MM.1S (cell line): ENCODE measurements around the gene ACOX3.

ENCODE experiments used
- DNase-seq: peaks from one replicate; pipeline ENCODE4 v3.0.0-alpha.2; 2015
- H2AFZ ChIP-seq: fragments of 300-600 bp; sonication (generic); 2 replicates; pipeline ENCODE4 v1.6.0; 2016; ENCODE audit warnings: antibody characterized with exemption, low read length
- H3F3A ChIP-seq: fragments of 300-600 bp; sonication (generic); 2 replicates; pipeline ENCODE4 v1.6.1; 2016; ENCODE audit warnings: mild to moderate bottlenecking, antibody characterized with exemption, low read length, moderate library complexity, mixed read lengths; ENCODE audit not compliant: insufficient read depth
- H3K27ac ChIP-seq: fragments of 300-600 bp; sonication (generic); 2 replicates; pipeline ENCODE4 v1.5.1; 2016; ENCODE audit warnings: mild to moderate bottlenecking, low read length
- H3K27me3 ChIP-seq: fragments of 300-600 bp; sonication (generic); replicated peaks from 2 replicates; pipeline ENCODE4 v1.6.0; 2016; ENCODE audit warnings: low read length; ENCODE audit not compliant: insufficient read depth
- H3K36me3 ChIP-seq: fragments of 300-600 bp; sonication (generic); replicated peaks from 2 replicates; pipeline ENCODE4 v1.6.1; 2016; ENCODE audit warnings: mild to moderate bottlenecking, low read length, mixed read lengths; ENCODE audit not compliant: insufficient read depth
- H3K4me1 ChIP-seq: fragments of 300-600 bp; sonication (generic); 2 replicates; pipeline ENCODE4 v1.6.1; 2016; ENCODE audit warnings: low read length, mixed read lengths
- H3K4me2 ChIP-seq: fragments of 300-600 bp; sonication (generic); 2 replicates; pipeline ENCODE4 v1.6.0; 2016; ENCODE audit warnings: low read depth, low read length
- H3K4me3 ChIP-seq: fragments of 300-600 bp; sonication (generic); 2 replicates; pipeline ENCODE4 v1.5.1; 2016; ENCODE audit warnings: low read length, mixed read lengths
- H3K79me2 ChIP-seq: fragments of 300-600 bp; sonication (generic); 2 replicates; pipeline ENCODE4 v1.6.1; 2016; ENCODE audit warnings: mixed run types, low read length, mixed read lengths
- H3K9ac ChIP-seq: fragments of 300-600 bp; sonication (generic); 2 replicates; pipeline ENCODE4 v1.6.1; 2016; ENCODE audit warnings: low read length, mixed read lengths
- H3K9me2 ChIP-seq: fragments of 300-600 bp; sonication (generic); replicated peaks from 2 replicates; pipeline ENCODE4 v1.6.1; 2016; ENCODE audit warnings: mild to moderate bottlenecking, low read length, mixed read lengths; ENCODE audit not compliant: insufficient read depth
- H3K9me3 ChIP-seq: fragments of 300-600 bp; sonication (generic); replicated peaks from 2 replicates; pipeline ENCODE4 v1.6.1; 2016; ENCODE audit warnings: mild to moderate bottlenecking, low read length, mixed read lengths; ENCODE audit not compliant: insufficient read depth
- H4K20me1 ChIP-seq: fragments of 300-600 bp; sonication (generic); 2 replicates; pipeline ENCODE4 v1.6.1; 2016; ENCODE audit warnings: mild to moderate bottlenecking, low read length, moderate library complexity, mixed read lengths; ENCODE audit not compliant: insufficient read depth
- EZH2 ChIP-seq: fragments of 300-600 bp; sonication (generic); optimal IDR thresholded peaks from 2 replicates; pipeline ENCODE3; 2017; ENCODE audit warnings: low read depth, mild to moderate bottlenecking, antibody characterized with exemption, low read length, mixed read lengths
- EZH2phosphoT487 ChIP-seq: fragments of 300-600 bp; sonication (generic); IDR thresholded peaks from 2 replicates; pipeline ENCODE4 v1.6.1; 2018; ENCODE audit warnings: antibody characterized with exemption, low read length
- TF ChIP-seq, protein P1 (sequence below): fragments of 300-600 bp; sonication (generic); IDR thresholded peaks from 2 replicates; pipeline ENCODE4 v1.5.1; 2016; ENCODE audit warnings: antibody characterized with exemption, low read length, mixed read lengths

ACOX3 gene

DNA sequence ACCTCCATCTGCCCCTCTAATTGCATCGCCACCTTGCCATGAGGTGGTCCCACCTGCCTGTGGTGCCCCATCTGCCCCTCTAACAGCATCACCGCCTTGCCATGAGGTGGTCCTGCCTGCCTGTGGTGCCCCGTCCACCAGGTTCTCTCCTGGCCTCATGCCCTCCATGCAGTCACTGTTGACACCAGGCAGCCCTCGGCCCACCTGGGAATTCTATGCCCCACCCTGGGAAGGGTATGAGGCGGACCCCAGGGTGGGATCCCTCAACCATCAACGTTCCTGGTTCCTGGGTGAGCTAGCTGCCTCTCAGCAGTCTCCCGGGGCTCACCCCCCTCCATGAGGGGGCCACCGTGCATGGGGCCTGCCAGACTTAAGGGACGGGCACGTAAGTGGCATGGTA is 38.9 kb downstream of the ACOX3 start:
- H3K79me2 ChIP-seq, result no peaks in the 10 kb centered on the region
- no peaks in the 10 kb centered on the region for H3F3A ChIP-seq
- no peaks in the 10 kb centered on the region for H3K4me1 ChIP-seq
- H3K27me3 ChIP-seq, result no peaks in the 10 kb centered on the region
- H3K9me3 ChIP-seq, result no peaks in the 10 kb centered on the region
- no peak overlapping the region for H2AFZ ChIP-seq
- H3K4me3 ChIP-seq, result no peak overlapping the region
- no peak overlapping the region for H3K27ac ChIP-seq
- no peak overlapping the region for H3K4me2 ChIP-seq
- H4K20me1 ChIP-seq, result no peaks in the 10 kb centered on the region
- no peaks in the 10 kb centered on the region for H3K9me2 ChIP-seq
- H3K36me3 ChIP-seq, result no peaks in the 10 kb centered on the region
- TF ChIP-seq, protein P1, sequence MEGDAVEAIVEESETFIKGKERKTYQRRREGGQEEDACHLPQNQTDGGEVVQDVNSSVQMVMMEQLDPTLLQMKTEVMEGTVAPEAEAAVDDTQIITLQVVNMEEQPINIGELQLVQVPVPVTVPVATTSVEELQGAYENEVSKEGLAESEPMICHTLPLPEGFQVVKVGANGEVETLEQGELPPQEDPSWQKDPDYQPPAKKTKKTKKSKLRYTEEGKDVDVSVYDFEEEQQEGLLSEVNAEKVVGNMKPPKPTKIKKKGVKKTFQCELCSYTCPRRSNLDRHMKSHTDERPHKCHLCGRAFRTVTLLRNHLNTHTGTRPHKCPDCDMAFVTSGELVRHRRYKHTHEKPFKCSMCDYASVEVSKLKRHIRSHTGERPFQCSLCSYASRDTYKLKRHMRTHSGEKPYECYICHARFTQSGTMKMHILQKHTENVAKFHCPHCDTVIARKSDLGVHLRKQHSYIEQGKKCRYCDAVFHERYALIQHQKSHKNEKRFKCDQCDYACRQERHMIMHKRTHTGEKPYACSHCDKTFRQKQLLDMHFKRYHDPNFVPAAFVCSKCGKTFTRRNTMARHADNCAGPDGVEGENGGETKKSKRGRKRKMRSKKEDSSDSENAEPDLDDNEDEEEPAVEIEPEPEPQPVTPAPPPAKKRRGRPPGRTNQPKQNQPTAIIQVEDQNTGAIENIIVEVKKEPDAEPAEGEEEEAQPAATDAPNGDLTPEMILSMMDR, result no peak
- TF ChIP-seq EZH2phosphoT487, result no peak
- TF ChIP-seq EZH2, result no peak
- no peak for DNase-seq
- no peak overlapping the region for H3K9ac ChIP-seq

DNA sequence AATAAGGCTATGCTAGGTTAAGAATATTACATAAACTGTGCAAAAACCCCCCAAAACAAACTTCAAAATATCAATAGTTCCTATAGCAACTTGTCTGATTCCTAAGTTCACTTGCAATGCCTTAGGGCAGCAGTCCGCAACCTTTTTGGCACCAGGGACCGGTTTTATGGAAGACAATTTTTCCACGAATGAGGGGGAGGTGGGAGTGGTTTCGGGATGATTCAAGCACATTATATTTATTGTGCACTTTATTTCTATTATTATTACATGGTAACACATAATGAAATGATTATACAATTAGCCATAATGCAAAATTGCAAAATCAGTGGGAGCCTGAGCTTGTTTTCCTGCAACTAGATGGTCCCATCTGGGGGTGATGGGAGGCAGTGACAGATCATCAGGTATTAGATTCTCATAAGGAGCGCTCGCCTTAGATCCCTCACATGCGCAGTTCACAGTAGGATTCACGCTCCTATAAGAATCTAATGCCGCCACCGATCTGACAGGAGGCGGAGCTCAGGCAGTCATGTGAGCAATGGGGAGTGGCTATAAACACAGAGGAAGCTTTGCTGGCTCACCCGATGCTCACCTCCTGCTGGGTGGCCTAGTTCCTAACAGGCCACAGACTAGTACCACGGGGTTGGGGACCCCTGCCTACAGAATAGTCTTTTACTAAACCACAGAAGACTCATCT is 39.7 kb downstream of the ACOX3 start:
- Histone ChIP-seq H3K4me3 (no peak overlapping the region), H4K20me1 (no peaks in the 10 kb centered on the region), H3K36me3 (no peaks in the 10 kb centered on the region), H2AFZ (no peak overlapping the region), H3K27ac (no peak overlapping the region), H3K4me1 (no peaks in the 10 kb centered on the region), H3K9me3 (no peaks in the 10 kb centered on the region), H3K9ac (no peak overlapping the region), H3K4me2 (no peak overlapping the region), H3K27me3 (no peaks in the 10 kb centered on the region), H3K9me2 (no peaks in the 10 kb centered on the region), H3K79me2 (no peaks in the 10 kb centered on the region), H3F3A (no peaks in the 10 kb centered on the region)
- TF ChIP-seq, protein P1, result no peak
- TF ChIP-seq EZH2 (no peak), EZH2phosphoT487 (no peak)
- no peak for DNase-seq

DNA sequence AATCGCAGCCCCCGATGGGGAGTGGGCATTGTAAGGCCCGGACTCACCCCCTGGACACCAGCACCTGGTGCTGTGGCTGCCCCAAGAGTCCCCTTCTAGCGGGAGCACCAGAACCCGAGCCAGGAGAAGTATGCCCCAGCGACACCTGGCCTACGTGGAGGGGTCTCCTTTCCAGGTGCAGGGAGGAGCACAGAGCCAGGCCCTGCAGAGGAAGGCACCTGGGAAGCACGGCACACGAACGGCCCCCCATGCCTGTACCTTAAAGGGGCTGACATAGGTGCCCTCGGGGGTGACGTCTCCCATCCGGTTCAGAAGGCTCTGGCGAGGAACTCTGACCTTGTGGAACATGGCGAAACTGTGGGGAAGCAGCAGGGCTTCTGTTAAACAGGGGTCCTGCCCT is 41.2 kb downstream of the ACOX3 start:
- Histone ChIP-seq H3K4me2 (no peak overlapping the region), H3K27me3 (no peaks in the 10 kb centered on the region), H3K36me3 (no peaks in the 10 kb centered on the region), H3K79me2 (no peaks in the 10 kb centered on the region), H3K27ac (no peak overlapping the region), H2AFZ (no peak overlapping the region), H3F3A (no peaks in the 10 kb centered on the region), H3K4me1 (no peaks in the 10 kb centered on the region), H4K20me1 (no peaks in the 10 kb centered on the region), H3K9me3 (no peaks in the 10 kb centered on the region), H3K9me2 (no peaks in the 10 kb centered on the region), H3K9ac (no peak overlapping the region), H3K4me3 (no peak overlapping the region)
- TF ChIP-seq EZH2, result no peak
- TF ChIP-seq, protein P1, result no peak
- no peak for TF ChIP-seq EZH2phosphoT487
- DNase-seq, result no peak
